ENCODE measurements around the gene DVL3. TPM values are rescaled to one million over a fixed set of nuclear protein-coding genes. Genes with fewer than 3 reads are reported as not detected.

Gene DVL3
- total RNA-seq, 1 donor from 2014 or later, result 56.1 TPM

DNA sequence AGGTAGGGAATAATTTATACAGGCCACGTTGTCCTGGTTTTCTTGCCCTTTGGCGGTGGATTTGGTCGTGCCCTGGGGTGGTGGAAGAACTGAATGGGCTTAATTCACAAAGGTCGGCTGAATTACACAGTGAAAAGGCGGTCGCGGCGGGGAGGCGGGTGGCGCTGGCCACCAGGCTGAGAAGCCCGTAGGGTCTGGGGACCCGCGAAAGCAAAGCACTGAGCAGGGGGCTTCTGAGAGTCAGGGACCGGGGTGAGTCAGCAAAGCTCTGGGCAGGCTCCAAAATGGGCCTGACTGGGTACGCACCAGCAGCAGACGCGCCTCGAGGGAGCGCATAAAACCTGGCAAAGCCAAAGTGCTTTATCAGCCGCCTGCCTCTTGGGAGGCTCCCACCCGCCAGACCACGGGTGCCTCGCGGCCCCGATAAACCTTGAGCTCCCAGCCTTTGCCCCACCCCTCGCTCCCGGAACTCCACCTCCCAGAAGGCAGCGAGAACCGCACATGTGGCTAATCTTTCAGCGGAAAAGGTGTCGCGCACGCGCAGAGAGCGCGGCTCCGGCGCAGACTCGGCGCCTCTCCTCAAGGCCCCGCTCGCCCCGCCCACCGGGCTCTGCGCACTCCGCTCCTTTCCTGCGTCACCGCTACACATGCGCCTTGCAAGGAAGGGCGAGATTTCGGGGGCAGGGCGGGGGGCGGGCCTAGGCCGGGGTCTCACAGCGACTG is 30.4 kb downstream of the DVL3 start:
- H3K4me1 Mint-ChIP-seq (ENCODE audit: low read depth), result peaks cover 18% of the 10 kb centered on the region
- no peaks in the 10 kb centered on the region for H3K9me3 Mint-ChIP-seq
- DNase-seq (ENCODE audit: low spot score), result peak; percentile 99
- H3K36me3 Mint-ChIP-seq (ENCODE audit: low read depth), result peaks cover 73% of the 10 kb centered on the region
- peak overlapping the region; percentile 93 for H3K27ac Mint-ChIP-seq
- H3K4me3 Mint-ChIP-seq (ENCODE audit: low read depth), result peak overlapping the region; percentile 94
- intact Hi-C loops (cut with micrococcal nuclease), result loop anchor here (1.0 kb wide), 5 partner anchors 11 to 114 kb away; partner anchors contain the start of genes AP2M1, DVL3, EEF1AKMT4 and EIF2B5
- no peaks in the 10 kb centered on the region for H3K27me3 Mint-ChIP-seq (ENCODE audit: low read depth)

DNA sequence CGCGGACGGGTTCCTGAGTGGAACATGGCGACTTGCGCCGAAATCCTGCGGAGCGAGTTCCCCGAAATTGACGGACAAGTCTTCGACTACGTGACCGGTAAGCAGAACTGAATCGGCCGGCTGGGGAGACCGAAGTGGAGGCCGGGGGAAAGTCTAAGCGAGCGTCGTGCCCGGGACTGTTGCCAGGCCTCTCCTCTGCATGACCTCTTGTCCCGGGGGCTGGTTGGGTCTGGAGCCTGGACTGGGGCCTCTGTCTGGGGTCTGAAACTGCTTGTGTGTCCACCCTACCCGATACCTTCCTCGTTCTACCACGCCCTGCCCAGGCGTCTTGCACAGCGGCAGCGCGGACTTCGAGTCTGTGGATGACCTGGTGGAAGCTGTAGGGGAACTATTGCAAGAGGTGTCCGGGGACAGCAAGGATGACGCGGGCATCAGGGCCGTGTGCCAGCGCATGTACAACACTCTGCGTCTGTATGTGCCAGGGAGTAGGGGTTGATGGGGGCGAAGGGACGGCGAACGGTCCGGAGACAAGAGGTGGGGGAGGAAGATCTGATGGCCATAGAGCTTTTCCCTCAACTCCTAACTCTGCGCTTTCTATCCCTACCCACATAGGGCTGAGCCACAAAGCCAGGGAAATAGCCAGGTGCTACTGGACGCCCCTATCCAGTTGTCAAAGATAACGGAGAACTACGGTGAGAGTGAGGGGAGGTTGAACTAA is 31.2 kb downstream of the DVL3 start, which contains the start of gene ABCF3:
ABCF3 (plus strand) TSS at position 16 of the 718 bp plus-strand sequence; CDS start at position 25, 9 bp downstream.
- peak within 1 kb of the TSS; percentile 93 for H3K27ac Mint-ChIP-seq
- intact Hi-C loops (cut with micrococcal nuclease), result loop anchor here (1.0 kb wide), 5 partner anchors 12 to 113 kb away; partner anchors contain the start of genes AP2M1, DVL3, EEF1AKMT4 and EIF2B5
- H3K36me3 Mint-ChIP-seq (ENCODE audit: low read depth), result peaks cover 71% of the 10 kb centered on the region
- no peak for DNase-seq (ENCODE audit: low spot score)
- H3K4me1 Mint-ChIP-seq (ENCODE audit: low read depth), result peaks cover 18% of the 10 kb centered on the region
- H3K9me3 Mint-ChIP-seq, result no peaks in the 10 kb centered on the region
- peak within 1 kb of the TSS; percentile 94 for H3K4me3 Mint-ChIP-seq (ENCODE audit: low read depth)
- H3K27me3 Mint-ChIP-seq (ENCODE audit: low read depth), result no peaks in the 10 kb centered on the region

DNA sequence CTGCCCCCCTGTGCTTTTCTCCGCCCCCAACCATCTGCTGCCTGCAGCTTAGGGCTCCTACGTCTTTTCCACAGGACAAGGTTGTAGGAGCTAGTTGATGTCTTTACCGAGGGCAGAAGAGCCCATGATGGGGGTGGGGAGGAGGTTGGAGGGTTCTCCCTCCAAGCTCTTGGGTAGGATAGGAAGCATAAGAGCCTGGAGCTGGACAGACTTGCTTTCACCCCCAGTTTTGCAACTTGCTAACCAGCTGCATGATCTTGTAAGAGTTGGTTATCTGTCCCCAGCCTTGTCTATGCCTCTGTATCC is 31.7 kb downstream of the DVL3 start:
- peaks cover 18% of the 10 kb centered on the region for H3K4me1 Mint-ChIP-seq (ENCODE audit: low read depth)
- H3K27ac Mint-ChIP-seq, result peak overlapping the region; percentile 1
- H3K9me3 Mint-ChIP-seq, result no peaks in the 10 kb centered on the region
- peaks cover 66% of the 10 kb centered on the region for H3K36me3 Mint-ChIP-seq (ENCODE audit: low read depth)
- peak overlapping the region; percentile 94 for H3K4me3 Mint-ChIP-seq (ENCODE audit: low read depth)
- no peak for DNase-seq (ENCODE audit: low spot score)
- H3K27me3 Mint-ChIP-seq (ENCODE audit: low read depth), result no peaks in the 10 kb centered on the region
- intact Hi-C loops (cut with micrococcal nuclease), result loop anchor here (1.0 kb wide), 5 partner anchors 13 to 112 kb away; partner anchors contain the start of genes AP2M1, DVL3, EEF1AKMT4 and EIF2B5

DNA sequence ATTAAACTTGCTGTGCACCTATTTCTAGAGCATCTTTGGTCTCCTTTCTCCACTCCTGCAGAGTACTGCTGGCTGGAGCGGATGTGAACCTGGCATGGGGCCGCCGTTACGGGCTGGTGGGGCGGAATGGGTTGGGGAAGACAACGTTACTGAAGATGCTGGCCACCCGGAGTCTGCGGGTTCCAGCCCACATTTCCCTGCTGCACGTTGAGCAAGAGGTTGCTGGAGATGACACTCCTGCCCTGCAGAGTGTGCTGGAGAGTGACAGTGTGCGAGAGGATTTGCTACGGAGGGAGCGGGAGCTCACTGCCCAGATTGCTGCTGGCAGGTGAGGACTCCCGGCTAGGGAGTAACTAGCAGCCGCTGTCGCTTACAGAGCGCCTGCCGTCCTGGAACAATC is 32.9 kb downstream of the DVL3 start:
- H3K27me3 Mint-ChIP-seq (ENCODE audit: low read depth), result no peaks in the 10 kb centered on the region
- no peaks in the 10 kb centered on the region for H3K9me3 Mint-ChIP-seq
- H3K36me3 Mint-ChIP-seq (ENCODE audit: low read depth), result peaks cover 66% of the 10 kb centered on the region
- peaks cover 18% of the 10 kb centered on the region for H3K4me1 Mint-ChIP-seq (ENCODE audit: low read depth)
- intact Hi-C loops (cut with micrococcal nuclease), result no loop called here
- DNase-seq (ENCODE audit: low spot score), result no peak
- no peak overlapping the region for H3K4me3 Mint-ChIP-seq (ENCODE audit: low read depth)
- no peak overlapping the region for H3K27ac Mint-ChIP-seq

DNA sequence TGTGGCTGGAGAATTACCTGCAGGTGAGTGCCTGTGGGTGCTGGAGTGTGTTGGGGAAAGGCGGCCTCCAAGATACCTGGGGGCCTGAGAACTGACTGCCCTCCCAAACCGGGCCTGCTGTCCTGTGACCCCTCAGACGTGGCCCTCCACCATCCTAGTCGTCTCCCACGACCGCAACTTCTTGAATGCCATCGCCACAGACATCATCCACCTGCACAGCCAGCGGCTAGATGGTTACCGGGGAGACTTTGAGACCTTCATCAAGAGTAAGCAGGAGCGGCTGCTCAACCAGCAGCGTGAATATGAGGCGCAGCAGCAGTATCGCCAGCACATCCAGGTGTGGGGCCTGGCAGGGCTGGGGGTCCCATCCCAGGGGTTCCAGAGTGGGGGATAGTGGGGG is 34.2 kb downstream of the DVL3 start:
- Mint-ChIP-seq H3K27ac (no peak overlapping the region), H3K4me1 (ENCODE audit: low read depth) (peaks cover 18% of the 10 kb centered on the region)
- intact Hi-C loops (cut with micrococcal nuclease), result no loop called here

DNA sequence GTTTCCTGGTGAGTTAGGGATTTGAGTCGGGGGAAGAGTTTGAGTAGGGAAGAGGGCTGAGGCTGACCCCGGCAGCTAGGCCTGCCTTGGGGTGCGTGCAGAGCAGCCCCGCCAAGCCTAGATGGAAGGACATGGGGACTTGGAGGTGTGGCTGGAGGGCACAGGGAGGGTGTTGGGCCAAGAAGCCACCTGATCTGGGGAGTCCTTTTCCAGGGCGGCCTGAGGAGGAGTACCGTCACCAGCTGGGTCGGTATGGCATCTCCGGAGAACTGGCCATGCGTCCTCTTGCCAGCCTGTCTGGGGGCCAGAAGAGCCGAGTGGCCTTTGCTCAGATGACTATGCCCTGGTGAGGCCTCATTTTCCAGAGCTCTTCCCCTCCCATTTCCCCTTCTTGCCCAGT is 37.7 kb downstream of the DVL3 start:
- DNase-seq (ENCODE audit: low spot score), result no peak
- H3K9me3 Mint-ChIP-seq, result no peaks in the 10 kb centered on the region
- no peak overlapping the region for H3K27ac Mint-ChIP-seq
- peaks cover 56% of the 10 kb centered on the region for H3K36me3 Mint-ChIP-seq (ENCODE audit: low read depth)
- H3K4me3 Mint-ChIP-seq (ENCODE audit: low read depth), result no peak overlapping the region
- H3K27me3 Mint-ChIP-seq (ENCODE audit: low read depth), result no peaks in the 10 kb centered on the region
- no peaks in the 10 kb centered on the region for H3K4me1 Mint-ChIP-seq (ENCODE audit: low read depth)
- intact Hi-C loops (cut with micrococcal nuclease), result no loop called here

More for the DNA sequence above, 34.2 kb downstream of the DVL3 start:
- no peak for DNase-seq (ENCODE audit: low spot score)
- H3K36me3 Mint-ChIP-seq (ENCODE audit: low read depth), result peaks cover 65% of the 10 kb centered on the region
- no peak overlapping the region for H3K4me3 Mint-ChIP-seq (ENCODE audit: low read depth)
- no peaks in the 10 kb centered on the region for H3K9me3 Mint-ChIP-seq
- no peaks in the 10 kb centered on the region for H3K27me3 Mint-ChIP-seq (ENCODE audit: low read depth)

DNA sequence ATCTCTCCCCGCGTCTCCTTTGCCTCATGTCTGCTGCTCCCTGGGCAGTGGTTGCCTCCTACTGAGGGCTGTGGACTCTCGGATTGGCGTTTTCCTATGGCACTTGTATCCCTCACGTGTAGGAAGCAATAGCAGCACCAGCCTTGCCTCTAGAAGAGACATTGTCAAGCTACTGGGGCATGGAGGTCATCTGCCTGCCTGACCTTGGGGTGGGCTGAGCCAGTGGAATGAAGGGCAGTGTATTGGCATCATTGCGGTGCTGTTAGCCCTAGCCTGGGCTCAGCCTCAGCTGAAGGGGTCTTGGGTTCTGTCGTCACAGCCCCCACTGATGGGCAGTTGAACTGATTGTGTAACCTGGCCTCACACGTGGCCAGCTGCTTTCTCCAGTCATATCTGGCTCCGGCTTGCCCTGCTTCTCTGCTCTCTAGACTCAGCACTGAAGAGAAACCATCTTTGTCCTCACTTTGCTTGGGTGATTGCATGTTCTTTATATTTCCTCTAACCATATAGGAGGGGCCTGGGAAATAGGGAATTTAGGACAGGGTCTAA is 38.9 kb downstream of the DVL3 start:
- no peak overlapping the region for H3K27ac Mint-ChIP-seq

DNA sequence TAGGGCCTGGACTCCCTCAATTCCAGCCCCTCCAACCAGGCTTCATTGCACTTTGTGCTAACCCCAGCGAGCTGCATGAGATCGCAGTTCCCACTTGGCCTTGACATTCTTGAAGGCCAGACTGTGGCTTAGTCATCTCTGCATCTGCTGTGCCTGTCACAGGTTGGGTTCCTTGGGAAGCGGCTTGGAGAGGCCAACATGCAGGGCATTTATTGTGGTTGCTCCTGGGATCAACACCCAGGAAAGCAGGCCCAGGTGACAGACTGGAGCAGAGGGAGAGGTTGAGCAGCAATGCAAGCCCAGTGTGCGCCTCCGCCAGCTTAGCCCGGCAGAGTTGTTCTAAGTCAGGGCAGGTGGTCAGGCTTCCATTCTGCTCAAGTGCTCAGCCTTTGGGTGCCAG is 41.4 kb downstream of the DVL3 start:
- intact Hi-C loops (cut with micrococcal nuclease), result no loop called here
- no peak for DNase-seq (ENCODE audit: low spot score)
- H3K36me3 Mint-ChIP-seq (ENCODE audit: low read depth), result peaks cover 28% of the 10 kb centered on the region
- H3K4me3 Mint-ChIP-seq (ENCODE audit: low read depth), result no peak overlapping the region
- H3K4me1 Mint-ChIP-seq (ENCODE audit: low read depth), result no peaks in the 10 kb centered on the region
- no peaks in the 10 kb centered on the region for H3K27me3 Mint-ChIP-seq (ENCODE audit: low read depth)
- no peak overlapping the region for H3K27ac Mint-ChIP-seq
- no peaks in the 10 kb centered on the region for H3K9me3 Mint-ChIP-seq

More for the DNA sequence above, 38.9 kb downstream of the DVL3 start:
- Mint-ChIP-seq H3K9me3 (no peaks in the 10 kb centered on the region), H3K4me3 (ENCODE audit: low read depth) (no peak overlapping the region), H3K36me3 (ENCODE audit: low read depth) (peaks cover 46% of the 10 kb centered on the region), H3K27me3 (ENCODE audit: low read depth) (no peaks in the 10 kb centered on the region), H3K4me1 (ENCODE audit: low read depth) (no peaks in the 10 kb centered on the region)
- intact Hi-C loops (cut with micrococcal nuclease), result no loop called here
- no peak for DNase-seq (ENCODE audit: low spot score)

DNA sequence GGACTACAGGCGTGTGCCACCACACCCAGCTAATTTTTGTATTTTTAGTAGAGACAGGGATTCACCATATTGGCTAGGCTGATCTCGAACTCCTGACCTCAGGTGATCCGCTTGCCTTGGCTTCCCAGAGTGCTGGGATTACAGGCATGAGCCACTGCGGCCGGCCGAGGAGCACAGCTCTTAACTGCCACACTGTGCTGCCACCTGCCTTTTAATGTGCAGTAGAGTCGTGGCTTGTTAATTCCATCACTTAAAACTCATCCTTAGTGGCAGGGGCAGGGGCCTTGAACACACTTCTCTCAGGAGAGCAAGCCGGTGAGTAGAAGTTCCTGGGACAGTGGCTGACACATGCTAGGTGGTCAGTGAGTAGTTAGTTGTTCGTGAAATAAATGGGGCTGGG is 43.3 kb downstream of the DVL3 start:
- Mint-ChIP-seq H3K27ac (no peak overlapping the region), H3K4me1 (ENCODE audit: low read depth) (no peaks in the 10 kb centered on the region), H3K9me3 (no peaks in the 10 kb centered on the region), H3K36me3 (ENCODE audit: low read depth) (peaks cover 14% of the 10 kb centered on the region), H3K27me3 (ENCODE audit: low read depth) (no peaks in the 10 kb centered on the region), H3K4me3 (ENCODE audit: low read depth) (no peak overlapping the region)
- intact Hi-C loops (cut with micrococcal nuclease), result no loop called here
- DNase-seq (ENCODE audit: low spot score), result no peak

DNA sequence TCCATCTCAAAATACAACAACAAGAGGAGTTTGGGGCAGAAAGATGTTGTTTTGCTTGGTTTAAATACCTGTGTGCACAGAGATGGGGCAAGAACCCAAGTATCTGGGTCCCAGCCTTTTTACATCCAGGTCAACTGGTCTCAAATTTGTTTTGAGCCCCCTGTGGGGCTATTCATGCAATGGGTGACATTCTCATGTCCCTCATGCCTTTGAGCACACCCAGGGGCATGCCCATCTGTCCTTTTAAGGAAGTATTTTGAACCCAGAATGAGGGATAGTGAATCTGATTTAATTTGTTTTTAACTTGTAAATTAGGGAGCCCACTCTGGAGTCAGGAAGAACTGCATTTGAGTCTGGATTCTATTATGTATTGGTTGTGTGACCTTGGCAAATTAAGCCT is 45.6 kb downstream of the DVL3 start:
- no peaks in the 10 kb centered on the region for H3K9me3 Mint-ChIP-seq
- peaks cover under 1% of the 10 kb centered on the region for H3K27me3 Mint-ChIP-seq (ENCODE audit: low read depth)
- H3K4me3 Mint-ChIP-seq (ENCODE audit: low read depth), result no peak overlapping the region
- H3K27ac Mint-ChIP-seq, result no peak overlapping the region
- intact Hi-C loops (cut with micrococcal nuclease), result no loop called here
- H3K4me1 Mint-ChIP-seq (ENCODE audit: low read depth), result no peaks in the 10 kb centered on the region
- H3K36me3 Mint-ChIP-seq (ENCODE audit: low read depth), result no peaks in the 10 kb centered on the region
- DNase-seq (ENCODE audit: low spot score), result no peak

DNA sequence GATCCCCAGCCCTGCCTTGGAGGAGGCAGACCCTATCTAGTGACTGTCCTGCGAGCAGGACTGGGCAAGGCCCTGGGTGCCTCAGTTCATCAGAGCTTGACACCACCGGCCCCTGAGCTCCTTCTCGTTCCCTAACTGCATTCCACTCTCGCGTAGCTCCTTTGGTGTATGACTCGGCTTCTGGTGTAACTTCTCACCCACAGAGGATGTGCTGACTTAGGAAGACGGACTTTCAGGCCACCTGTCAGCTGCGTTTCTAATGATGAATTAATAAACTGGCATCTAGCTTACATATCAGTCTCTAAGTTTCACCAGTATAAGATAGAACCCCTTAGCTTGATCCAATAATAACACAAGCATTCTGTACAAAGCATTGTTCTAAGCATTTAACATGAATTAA is 48.3 kb downstream of the DVL3 start:
- no peak for DNase-seq (ENCODE audit: low spot score)
- no peaks in the 10 kb centered on the region for H3K36me3 Mint-ChIP-seq (ENCODE audit: low read depth)
- H3K27me3 Mint-ChIP-seq (ENCODE audit: low read depth), result peaks cover 8% of the 10 kb centered on the region
- H3K9me3 Mint-ChIP-seq, result no peaks in the 10 kb centered on the region
- no peak overlapping the region for H3K4me3 Mint-ChIP-seq (ENCODE audit: low read depth)
- no peak overlapping the region for H3K27ac Mint-ChIP-seq
- H3K4me1 Mint-ChIP-seq (ENCODE audit: low read depth), result no peaks in the 10 kb centered on the region
- intact Hi-C loops (cut with micrococcal nuclease), result no loop called here

DNA sequence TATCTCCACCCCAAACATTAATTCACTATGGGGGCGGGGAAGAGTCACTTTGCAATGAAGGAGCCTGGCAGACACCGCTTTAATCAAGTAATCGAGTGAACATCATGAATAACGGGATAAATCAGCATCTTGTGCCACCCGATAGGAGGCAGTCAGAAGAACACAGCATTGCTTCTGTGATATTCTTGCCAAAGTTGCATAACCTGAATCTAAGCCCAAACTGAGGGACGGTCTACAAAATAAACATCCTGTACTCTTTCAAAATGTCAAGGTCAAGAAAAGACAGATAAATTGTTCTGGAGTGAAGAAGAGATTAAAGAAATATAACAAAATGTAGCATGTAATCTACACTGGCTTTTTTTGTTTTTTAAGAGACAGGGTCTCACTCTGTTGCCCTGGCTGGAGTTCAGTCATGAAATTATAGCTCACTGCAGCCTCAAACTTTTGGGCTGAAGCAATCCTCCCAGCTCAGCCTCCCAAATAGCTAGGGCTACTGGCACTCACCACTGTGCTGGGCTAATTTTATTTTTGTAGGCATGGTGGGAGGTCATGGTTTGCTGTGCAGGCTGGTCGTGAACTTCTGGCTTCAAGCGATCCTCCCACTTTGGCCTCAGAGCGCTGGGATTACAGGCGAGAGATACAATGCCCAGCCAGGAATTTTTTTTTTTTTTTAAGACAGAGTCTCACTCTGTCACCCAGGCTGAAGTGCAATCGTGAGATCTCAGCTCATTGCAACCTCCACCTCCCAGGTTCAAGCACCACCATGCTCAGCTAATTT is 54.2 kb downstream of the DVL3 start:
- no peak for DNase-seq (ENCODE audit: low spot score)
- Mint-ChIP-seq H3K36me3 (ENCODE audit: low read depth) (no peaks in the 10 kb centered on the region), H3K4me1 (ENCODE audit: low read depth) (no peaks in the 10 kb centered on the region), H3K9me3 (no peaks in the 10 kb centered on the region), H3K27me3 (ENCODE audit: low read depth) (peaks cover 14% of the 10 kb centered on the region), H3K27ac (no peak overlapping the region), H3K4me3 (ENCODE audit: low read depth) (no peak overlapping the region)
- intact Hi-C loops (cut with micrococcal nuclease), result no loop called here
